HG02763 (cell line): ENCODE measurements around the gene PDK1.
A peak's percentile ranks its signal among the peaks of the same experiment; 100 is the strongest.
"Not testable (repeated sequence)": the region's sequence is repeated elsewhere in the genome, so short reads cannot be mapped to it uniquely, and the experiment has no call there.

Experiments
- ATAC-seq: cut with Tn5 transposase; IDR thresholded peaks from one replicate; pipeline ENCODE4 v1.9.1; 2021; ENCODE audit warnings: mild to moderate bottlenecking, moderate library complexity; ENCODE audit not compliant: unreplicated experiment

Gene PDK1

DNA sequence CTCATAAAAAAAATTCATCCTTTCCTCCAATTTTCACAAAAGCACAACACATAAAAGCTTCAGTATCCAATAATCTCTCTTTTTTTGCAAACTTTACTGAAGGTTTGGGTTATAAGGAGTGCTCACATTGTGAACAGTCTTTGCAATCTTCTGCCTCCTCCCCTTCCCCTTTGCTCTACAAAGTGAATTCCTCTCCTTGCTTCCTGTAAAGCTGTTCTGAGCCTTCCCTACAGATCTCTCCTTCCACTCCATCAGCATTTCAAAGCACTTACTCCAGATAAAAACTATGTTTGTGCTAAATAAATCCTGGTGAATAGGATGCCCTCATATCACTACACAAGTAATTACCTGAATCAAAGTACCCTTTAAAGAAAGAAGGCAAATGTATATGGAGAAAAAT lies 4.6 kb upstream of the PDK1 start:
- ATAC-seq = no peak

DNA sequence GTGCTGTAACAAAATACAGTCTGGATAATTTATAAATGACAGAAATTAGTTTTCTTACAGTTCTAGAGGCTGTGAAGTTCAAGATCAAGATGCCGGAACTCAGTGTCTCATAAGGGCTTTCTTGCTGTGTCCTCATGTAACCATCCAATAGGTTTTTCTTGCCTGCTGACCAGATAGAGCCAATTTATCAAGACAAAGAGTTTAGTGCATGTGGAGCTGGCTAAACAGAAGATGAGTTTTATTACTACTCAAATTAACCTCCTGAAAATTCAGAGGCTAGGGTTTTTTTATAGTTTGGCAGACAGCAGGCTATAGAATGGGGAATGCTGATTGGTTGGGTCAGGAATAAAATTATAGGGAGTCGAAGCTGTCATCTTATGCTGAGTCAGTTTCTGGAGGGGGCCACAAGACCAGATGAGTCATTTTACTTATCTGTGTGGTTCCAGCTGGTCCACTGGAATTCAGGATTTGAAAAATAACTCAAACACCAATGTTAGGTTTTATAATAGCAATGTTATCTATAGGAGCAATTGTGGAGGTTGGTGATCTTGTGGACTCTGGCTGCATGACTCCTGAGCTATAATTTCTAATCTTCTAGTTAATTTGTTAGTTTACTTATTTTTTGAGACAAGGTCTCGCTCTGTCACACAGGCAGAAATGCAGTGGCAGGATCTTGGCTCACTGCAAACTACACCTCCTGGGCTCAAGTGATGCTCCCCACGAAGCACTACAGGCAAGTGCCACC lies 3.2 kb upstream of the PDK1 start:
- ATAC-seq = no peak

DNA sequence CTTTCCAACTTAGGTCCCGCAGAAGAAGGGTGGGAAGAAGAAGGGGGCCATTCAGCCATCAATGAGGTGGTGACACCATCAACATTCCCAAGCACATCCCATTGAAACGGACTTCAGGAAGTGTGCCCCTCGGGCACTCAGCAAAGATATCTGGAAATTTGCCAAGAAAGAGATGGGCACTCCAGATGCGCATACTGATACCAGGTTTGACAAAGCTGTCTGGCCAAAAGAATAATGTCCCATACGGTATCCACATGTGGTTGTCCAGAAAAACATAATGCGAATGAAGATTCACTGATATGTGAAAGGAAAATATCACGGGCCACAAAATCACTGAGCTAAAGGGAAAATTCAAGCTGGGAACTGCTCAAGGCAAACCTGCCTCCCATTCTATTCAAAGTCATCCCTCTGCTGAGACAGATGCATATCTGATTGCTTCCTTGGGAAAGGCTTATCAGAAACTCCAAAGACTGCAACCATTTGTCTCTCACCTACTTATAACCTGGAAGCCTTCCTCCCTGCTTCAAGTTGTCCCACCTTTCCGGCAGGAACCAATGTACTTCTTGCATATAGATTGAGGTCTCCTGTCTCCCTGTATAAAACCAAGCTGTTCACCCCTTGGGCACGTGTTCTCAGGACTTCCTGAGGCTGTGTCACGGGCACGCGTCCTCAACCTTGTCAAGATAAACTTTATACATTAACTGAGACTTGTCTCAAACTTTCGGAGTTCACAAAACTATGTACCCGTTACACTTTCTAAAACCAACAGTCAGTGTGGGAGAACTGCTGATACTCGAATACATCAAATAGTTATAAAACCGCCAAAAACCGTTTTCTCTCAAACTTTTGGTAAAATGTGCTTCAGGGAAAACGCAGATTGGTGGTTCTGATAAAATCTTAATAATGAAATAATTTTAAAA lies 1.3 kb upstream of the PDK1 start:
- no peak for ATAC-seq

DNA sequence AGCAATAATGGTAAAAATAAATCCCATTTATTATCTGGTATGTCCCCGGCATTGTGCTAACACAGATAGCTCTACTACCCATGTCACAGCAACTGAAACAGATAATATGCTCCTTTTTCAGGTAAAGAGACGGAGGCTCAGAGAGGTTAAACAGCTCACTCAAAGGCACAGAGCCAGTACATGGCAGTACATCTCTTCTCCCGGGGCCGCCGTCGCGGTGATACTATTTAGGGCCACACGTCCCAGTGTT lies 693 bp upstream of the PDK1 start:
- no peak for ATAC-seq

DNA sequence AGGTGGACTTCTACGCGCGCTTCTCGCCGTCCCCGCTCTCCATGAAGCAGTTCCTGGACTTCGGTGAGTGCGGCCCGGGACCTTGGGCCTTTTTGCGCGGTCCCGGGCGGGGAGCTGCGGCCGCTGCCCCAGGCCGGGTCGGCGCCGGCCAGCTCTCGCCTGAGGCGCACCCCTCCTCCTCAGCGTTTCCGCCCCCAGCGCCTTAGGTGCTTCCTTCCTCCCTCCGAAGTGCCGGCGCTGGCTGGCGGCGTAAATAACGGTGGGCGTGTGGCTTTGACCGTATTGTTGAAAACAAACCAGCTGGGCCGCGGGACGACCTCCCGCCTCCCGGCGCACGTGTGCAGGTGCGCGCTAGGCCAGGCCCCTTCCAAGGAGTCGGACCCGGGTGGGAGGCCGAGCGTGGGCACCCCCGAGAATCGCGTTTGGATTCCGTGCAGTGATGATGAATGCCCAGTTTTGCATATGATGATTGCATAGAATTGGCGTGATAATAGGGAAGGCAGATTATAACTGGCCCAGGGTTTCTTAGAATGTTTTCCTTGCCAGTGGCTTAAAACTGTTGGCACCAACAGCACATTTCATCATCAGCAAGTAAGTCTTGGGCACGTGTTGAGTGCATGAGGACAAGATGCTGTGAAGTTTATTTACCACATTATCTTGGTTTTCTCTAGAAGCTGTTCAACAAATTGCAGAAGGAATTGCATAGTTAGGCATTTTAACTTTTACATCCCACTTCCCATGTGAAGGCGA lies 569 bp downstream of the PDK1 start:
- peak; percentile 68 for ATAC-seq

DNA sequence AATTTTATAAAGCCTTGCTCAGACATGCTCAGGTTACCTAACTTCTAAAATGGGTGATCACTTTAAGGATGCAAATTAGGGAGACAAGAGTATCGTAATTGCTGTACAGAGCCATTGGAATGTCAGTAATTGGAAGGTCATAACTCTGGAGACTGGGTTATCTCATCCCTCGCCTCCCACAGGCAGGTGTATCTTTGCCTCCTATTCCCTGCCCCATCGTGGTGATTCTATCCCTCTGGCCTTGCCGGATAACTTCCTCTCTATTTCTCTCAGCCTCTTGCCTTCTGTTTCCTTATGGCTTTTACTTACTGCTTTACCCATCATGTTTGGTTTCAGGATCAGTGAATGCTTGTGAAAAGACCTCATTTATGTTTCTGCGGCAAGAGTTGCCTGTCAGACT lies 2.5 kb downstream of the PDK1 start:
- ATAC-seq = no peak

DNA sequence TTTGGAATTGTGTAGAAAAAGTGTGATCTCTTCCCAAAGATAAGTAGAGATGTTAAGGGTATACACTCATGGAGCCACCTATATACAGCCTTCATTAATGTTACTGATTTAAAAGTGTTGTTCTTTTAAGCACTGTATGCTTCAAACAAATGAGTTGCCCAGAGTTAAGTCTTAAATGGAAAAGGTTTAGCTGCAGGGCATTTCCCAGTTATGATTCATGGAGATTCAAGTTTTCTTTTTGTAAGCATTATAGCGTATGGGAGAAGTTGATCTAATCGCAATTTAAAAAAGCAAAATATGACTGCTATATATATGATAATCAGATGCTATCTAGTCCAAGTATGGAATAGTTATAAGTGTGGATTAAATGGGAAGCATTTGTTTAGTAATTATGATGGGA lies 4.8 kb downstream of the PDK1 start:
- no peak for ATAC-seq

DNA sequence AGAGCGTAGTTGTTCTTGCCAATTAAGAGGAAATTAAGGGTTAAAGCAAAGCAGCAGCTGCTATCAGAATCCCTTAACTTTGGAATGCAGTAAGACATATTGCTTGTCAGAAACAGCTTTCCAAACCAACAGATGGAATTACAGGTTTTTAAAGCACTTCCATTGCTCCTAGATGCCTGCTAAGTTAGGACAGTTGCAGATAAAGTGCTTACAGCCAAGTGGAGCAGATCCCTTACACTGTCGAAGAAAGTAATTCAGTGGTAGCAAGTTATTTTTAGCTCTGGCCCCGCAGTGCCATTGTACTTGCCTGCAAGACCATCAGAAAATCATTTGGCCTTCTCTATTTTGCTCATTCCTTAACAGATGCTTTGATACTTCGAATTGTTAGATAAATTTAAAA lies 5.4 kb downstream of the PDK1 start:
- no peak for ATAC-seq

DNA sequence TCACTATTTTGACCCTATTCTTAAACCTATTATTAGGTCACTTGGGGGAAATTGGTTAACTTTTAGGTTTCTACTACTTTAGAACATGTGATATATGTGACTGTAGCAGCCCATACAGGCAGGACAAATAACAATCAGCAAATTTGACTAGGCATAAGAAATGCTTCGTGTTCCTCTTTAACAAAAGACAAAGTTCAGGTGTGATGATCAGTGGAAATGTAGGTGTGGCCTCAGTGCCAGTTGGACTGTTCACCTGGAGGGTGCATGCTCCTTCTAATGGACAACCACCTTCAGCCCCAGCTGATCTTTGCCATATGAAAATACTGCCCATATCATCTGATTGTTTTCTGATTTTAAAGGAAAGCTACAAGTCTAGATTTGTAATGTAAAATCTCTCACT lies 6.4 kb downstream of the PDK1 start:
- ATAC-seq = no peak

DNA sequence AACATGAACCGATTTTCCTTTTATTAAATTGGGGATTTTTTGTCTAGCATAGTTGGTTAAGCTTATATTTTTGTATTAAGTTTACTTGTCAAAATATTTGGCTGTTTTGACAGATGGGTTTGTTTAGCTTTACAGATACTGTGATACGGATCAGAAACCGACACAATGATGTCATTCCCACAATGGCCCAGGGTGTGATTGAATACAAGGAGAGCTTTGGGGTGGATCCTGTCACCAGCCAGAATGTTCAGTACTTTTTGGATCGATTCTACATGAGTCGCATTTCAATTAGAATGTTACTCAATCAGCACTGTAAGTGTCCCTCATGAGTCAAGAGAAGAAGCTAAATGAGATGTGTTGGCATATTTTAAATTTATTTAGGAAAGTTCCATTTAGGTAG lies 8.5 kb downstream of the PDK1 start:
- no peak for ATAC-seq

DNA sequence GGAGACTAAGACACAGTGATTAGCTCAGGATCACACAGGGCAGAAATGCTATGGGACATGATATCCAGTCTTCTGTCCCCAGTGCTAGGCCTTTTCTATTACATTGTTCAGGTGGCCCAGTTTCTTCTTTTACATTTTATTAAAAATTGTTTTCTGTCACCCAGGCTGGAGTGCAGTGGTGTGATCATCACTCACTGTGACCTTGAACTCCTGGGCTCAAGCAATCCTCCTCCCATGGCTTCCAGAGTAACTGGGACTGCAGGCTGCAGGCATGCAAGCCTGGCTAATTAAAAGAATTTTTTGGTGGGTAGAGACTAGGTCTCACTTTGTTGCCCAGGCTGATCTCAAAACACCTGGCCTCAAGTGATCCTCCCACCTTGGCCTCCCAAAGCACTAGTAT lies 15.4 kb downstream of the PDK1 start:
- no peak for ATAC-seq

DNA sequence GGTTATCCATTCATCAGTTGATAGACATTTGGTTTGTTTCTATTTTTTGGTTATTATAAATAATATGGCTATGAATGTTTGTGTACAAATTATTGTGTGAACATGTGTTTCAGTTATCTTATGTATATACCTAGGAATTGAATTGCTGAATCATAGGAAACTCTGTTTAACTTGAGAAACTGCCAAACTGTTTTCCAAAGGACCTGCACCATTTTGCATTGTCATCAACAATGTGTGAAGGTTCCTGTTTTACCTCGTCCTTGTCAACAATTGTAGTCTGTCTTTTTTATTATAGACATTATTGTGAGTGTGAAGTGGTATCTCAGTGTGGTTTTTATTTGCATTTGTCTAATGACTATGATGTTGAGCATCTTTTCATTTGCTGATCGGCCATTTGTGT lies 17.1 kb downstream of the PDK1 start:
- ATAC-seq = no peak

DNA sequence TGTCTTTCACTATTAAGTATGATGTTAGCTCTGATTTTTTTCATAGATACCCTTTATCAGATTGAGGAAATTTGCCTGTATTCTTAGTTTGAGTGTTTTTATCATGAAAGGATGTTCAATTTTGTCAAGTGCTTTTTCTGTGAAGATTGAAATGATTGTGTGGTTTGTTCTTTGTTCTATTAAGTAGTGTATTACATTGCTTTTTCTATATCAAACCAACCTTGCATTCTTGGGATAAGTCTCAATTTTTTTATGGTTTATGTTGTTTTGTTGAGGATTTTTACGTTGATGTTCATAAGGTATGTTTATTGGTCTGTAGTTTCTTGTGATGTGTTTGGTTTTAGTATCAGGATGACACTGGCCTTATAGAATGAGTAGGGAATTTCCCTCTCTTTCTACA lies 19.1 kb downstream of the PDK1 start:
- no peak for ATAC-seq

DNA sequence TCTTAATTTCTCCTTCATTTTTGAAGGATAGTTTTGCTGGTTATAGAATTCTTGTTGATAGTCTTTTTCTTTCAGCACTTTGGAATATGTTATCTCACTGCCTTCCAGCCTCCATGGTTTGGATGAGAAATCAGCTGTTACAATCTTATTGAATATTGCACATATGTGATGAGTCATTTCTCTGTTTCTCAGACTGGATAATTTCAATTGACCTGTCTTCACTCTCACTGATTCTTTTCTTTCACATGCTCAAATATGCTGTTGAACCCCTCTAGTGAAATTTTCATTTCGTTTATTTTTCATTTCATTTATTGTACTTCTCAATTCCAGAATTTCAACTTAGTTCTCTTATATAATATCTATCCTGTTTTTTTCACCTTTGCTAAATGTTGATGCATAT lies 22.2 kb downstream of the PDK1 start:
- no peak for ATAC-seq

DNA sequence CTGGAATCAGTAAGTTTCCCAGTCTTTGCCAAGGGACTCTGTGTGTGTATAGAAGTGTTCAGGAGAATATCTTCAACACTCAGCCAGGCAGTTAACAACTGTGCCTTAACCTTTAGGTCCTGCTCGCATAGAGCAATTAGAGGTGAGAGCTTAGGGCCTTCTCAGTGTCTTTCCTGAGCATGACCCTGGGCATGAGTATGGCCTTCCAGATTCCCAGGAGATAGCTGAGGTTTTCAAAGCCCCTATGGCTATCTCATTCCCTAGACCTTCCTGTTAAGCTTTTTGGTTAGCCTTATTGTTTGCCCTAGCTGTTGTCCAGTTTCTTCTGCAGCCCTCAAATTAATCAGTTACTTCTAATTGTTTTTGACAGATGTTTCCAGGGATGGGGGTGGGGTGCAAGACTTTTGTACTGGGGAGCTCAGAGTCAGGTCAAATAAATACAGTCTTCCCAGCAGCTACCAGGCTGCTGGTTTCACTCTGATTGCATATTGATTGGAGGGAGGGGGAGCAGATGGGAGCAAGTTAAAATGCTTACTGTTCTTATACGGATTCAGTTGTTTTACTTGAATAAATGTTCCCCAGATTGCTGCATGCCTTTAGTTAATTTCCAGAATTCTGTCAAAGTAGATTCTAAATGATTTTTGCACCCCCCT lies 23.1 kb downstream of the PDK1 start:
- ATAC-seq = no peak

DNA sequence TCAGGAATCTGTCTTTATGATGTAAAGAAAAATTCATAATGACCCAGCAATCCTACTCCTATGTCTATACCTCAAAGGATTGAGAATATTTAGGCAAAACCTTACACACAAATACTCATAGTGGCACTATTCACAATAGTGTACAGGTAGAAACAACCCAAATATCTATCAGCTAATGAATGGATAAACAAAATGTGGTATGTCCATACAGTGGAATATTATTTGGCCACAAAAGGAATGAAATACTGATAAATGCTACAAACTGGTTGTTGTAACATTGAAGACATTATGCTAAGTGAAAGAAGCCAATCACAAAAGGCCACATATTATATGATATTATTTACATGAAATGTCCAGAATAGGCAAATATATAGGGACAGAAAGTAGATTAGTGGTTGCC lies 24.7 kb downstream of the PDK1 start:
- ATAC-seq = no peak

DNA sequence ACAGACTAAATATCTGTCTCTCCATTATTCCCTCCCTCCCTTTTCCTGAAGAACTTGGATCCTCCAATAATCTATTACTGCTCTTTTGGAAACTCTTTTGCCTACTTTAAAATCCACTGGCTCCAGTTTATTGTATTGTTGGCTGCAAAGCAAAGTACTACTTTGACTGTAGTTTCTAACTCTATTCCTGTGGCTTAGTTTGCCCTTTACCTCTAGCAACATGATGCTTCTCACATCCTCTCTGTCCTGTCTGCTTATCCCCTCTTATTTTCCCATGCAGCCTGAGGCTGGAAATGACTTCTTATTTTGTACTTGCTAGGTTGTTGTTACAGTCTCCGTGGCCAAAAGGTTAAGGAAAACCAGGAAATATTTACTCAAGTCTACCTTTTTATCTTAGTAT lies 26.8 kb downstream of the PDK1 start:
- no peak for ATAC-seq

DNA sequence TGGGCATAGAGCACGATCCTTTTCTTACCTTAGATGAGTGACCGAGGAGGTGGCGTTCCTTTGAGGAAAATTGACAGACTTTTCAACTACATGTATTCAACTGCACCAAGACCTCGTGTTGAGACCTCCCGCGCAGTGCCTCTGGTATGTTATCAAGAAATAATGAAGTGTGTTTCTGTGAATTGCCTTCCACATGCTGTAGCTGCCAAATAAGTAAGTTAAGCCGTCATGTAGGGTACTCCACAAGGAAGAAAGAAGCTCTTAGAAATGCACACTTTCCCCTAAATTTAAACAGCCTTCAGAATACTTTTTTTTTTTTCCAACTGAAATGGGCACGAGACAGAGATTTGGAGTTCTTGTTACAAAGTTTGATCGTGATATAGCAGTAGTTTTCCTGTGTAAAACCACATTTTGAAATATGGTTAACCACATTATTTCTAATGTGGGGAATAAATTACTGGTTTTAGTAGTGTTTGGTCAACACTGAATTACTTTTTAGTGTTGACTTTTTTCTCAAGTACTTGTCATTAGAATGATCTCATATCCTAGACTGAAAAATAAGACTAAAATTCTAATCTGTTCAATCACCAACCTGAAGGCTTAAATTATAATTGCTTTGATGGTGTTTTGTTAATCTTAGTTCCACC lies 30.5 kb downstream of the PDK1 start:
- ATAC-seq = no peak

DNA sequence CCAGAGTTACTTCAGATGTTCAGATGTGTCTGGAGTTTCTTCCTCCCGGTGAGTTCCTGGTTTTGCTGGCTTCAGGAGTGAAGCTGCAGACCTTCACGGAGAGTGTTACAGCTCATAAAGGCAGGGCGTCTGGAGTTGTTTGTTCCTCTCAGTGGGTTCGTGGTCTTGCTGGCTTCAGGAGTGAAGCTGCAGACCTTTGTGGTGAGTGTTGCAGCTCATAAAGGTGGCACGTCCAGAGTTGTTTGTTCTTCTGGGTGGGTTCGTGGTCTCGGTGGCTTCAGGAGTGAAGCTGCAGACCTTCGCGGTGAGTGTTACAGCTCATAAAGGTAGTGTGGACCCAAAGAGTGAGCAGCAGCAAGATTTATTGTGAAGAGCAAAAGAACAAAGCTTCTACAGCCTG lies 31.3 kb downstream of the PDK1 start:
- not testable (repeated sequence) for ATAC-seq

DNA sequence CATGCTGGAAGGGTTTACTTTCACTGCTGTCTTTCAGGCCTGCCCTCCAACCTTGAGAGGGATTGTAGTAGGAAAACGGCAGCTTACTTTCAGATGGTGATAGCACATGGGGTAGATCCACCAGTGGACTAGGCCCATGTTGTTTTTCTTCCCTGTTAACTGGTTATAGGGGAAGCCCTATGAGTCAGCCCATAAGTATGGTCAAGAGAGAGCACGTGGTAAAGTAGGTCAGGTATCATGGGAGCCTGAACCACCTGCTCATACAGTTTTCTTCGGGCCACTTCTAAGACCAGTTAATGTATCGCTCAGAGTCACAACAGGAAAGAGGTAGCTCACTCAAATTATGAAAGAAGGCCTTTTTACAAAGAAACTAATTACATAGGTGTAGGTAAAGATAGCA lies 33.0 kb downstream of the PDK1 start:
- ATAC-seq = no peak

DNA sequence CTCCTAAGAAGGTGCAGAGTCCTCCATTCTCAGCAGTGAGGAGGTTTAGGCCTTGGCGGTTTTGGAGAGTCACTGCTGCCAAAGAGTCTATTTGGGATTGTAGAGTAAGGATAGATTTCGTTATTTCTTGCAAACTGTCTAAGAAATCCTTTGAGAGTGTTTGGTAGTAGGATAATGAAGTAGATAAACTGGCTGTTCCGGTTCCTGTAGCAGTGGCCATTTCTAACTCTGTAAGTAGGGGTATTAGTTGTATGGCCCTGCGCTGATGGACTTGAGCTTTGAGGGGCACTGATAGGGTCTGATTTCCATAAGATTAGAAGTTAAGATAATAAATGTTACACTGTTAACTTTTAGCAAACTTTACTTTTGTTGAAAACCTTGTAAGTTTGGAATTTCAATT lies 35.5 kb downstream of the PDK1 start:
- ATAC-seq = not testable (repeated sequence)
